ENCODE data around the gene RSRC1. TPM values are rescaled to one million over a fixed set of nuclear protein-coding genes. Genes with fewer than 3 reads are reported as not detected.

The RSRC1 gene
- total RNA-seq, 1 experiment from 2014 or later: 49.4 TPM

- no TSS peak for BruUV-seq (replicated peaks)
- DNase-seq (ENCODE audit: low read depth, low spot score) (no peak), ATAC-seq (no peak)
- no peaks in the 10 kb centered on the region for H3K9me3 ChIP-seq (ENCODE audit: control insufficient read depth, insufficient read depth, low read depth, low read length)
- no peaks in the 10 kb centered on the region for H3K36me3 ChIP-seq (ENCODE audit: control insufficient read depth, insufficient read depth, low read length)
- no peaks in the 10 kb centered on the region for H3K4me1 ChIP-seq (ENCODE audit: control insufficient read depth, insufficient read depth, low read length)
- intact Hi-C loops (cut with micrococcal nuclease; ENCODE audit: unreplicated experiment): no loop called here
- H3K27me3 ChIP-seq (ENCODE audit: control insufficient read depth, insufficient read depth, low read length): no peaks in the 10 kb centered on the region
- H3K27ac ChIP-seq (ENCODE audit: low read length): no peak overlapping the region
- ChIA-PET CTCF (no interaction called here), POLR2A (no interaction called here)
- H3K4me3 ChIP-seq (ENCODE audit: low read depth in 2 of 2, low read length in 2 of 2): no peak overlapping the region
- TF ChIP-seq REST (IDR thresholded peaks at IDR 0.05; ENCODE audit: insufficient read depth in 1 of 2, low read depth in 2 of 2, low read length in 1 of 2) (no peak), SIN3A (IDR thresholded peaks at IDR 0.05; ENCODE audit: borderline replicate concordance, insufficient read depth, low read depth, low read length) (no peak), CTCF (IDR thresholded peaks at IDR 0.05) (no peak), TCF7L2 (IDR thresholded peaks at IDR 0.05; ENCODE audit: low read depth, low read length) (no peak), POLR2AphosphoS5 (IDR thresholded peaks at IDR 0.05; ENCODE audit: low read depth, low read length) (no peak)
- in situ Hi-C loops (cut with HindIII; ENCODE audit: low pct_unique_long_range_greater_than_20kb, low sequenced_read_pairs): no loop called here
Measured at GRCh38 chr3:158352551-158352950, 242.7 kb downstream of the RSRC1 start.

- ChIA-PET POLR2A (no interaction called here), CTCF (no interaction called here)
- intact Hi-C loops (cut with micrococcal nuclease; ENCODE audit: unreplicated experiment): no loop called here
Measured at GRCh38 chr3:158354713-158355112, 244.8 kb downstream of the RSRC1 start.

More at GRCh38 chr3:158354713-158355112, 244.8 kb downstream of the RSRC1 start:
- no peak for DNase-seq (ENCODE audit: low read depth, low spot score)
- Histone ChIP-seq H3K4me1 (ENCODE audit: control insufficient read depth, insufficient read depth, low read length) (no peaks in the 10 kb centered on the region), H3K4me3 (ENCODE audit: low read depth in 2 of 2, low read length in 2 of 2) (no peak overlapping the region), H3K9me3 (ENCODE audit: control insufficient read depth, insufficient read depth, low read depth, low read length) (no peaks in the 10 kb centered on the region), H3K27ac (ENCODE audit: low read length) (no peak overlapping the region), H3K27me3 (ENCODE audit: control insufficient read depth, insufficient read depth, low read length) (no peaks in the 10 kb centered on the region), H3K36me3 (ENCODE audit: control insufficient read depth, insufficient read depth, low read length) (no peaks in the 10 kb centered on the region)
- no TSS peak for BruUV-seq (replicated peaks)
- TF ChIP-seq CTCF (IDR thresholded peaks at IDR 0.05) (no peak), POLR2AphosphoS5 (IDR thresholded peaks at IDR 0.05; ENCODE audit: low read depth, low read length) (no peak), REST (IDR thresholded peaks at IDR 0.05; ENCODE audit: insufficient read depth in 1 of 2, low read depth in 2 of 2, low read length in 1 of 2) (no peak)
- in situ Hi-C loops (cut with HindIII; ENCODE audit: low pct_unique_long_range_greater_than_20kb, low sequenced_read_pairs): no loop called here
- no peak for ATAC-seq
